ENCODE measurements around the gene KHDRBS1. TPM values are rescaled to one million over a fixed set of nuclear protein-coding genes. Genes with fewer than 3 reads are reported as not detected.

Gene KHDRBS1
- polyA plus RNA-seq, 10 donors, result 120 to 169 (median 138) TPM

Other genes starting within 250 kb of the KHDRBS1 start
- 10 to 100 TPM in 9 of 10 donors, 1 to 10 TPM in 1; 9.6 to 23.3 (median 14.0) TPM for gene ADGRB2, start 249.5 kb upstream of the KHDRBS1 start, polyA plus RNA-seq (ENCODE audit: insufficient read length in 10 of 10)
- under 1 TPM; 0.11 to 0.60 (median 0.30) TPM for gene SPOCD1, start 197.8 kb upstream of the KHDRBS1 start, polyA plus RNA-seq (ENCODE audit: insufficient read length in 10 of 10)
- 100 to 1,000 TPM; 189 to 256 (median 231) TPM for gene PTP4A2, start 75.5 kb upstream of the KHDRBS1 start, polyA plus RNA-seq (ENCODE audit: insufficient read length in 10 of 10)
- 10 to 100 TPM; 11.6 to 19.1 (median 13.2) TPM for gene TMEM39B, start 59.1 kb downstream of the KHDRBS1 start, polyA plus RNA-seq (ENCODE audit: insufficient read length in 10 of 10)
- gene KPNA6, start 94.2 kb downstream of the KHDRBS1 start, polyA plus RNA-seq (ENCODE audit: insufficient read length in 10 of 10), result 10 to 100 TPM; 20.4 to 35.1 (median 25.1) TPM
- 10 to 100 TPM; 27.8 to 44.4 (median 33.7) TPM for gene TXLNA, start 165.8 kb downstream of the KHDRBS1 start, polyA plus RNA-seq (ENCODE audit: insufficient read length in 10 of 10)
- 10 to 100 TPM; 28.8 to 60.1 (median 46.8) TPM for gene CCDC28B, start 186.7 kb downstream of the KHDRBS1 start, polyA plus RNA-seq (ENCODE audit: insufficient read length in 10 of 10)
- 1 to 10 TPM; 2.0 to 4.9 (median 3.1) TPM for gene IQCC, start 191.8 kb downstream of the KHDRBS1 start, polyA plus RNA-seq (ENCODE audit: insufficient read length in 10 of 10)
- gene DCDC2B, start 195.2 kb downstream of the KHDRBS1 start, polyA plus RNA-seq (ENCODE audit: insufficient read length in 10 of 10), result under 1 TPM; 0.19 to 0.94 (median 0.31) TPM
- gene TMEM234, start 208.5 kb downstream of the KHDRBS1 start, polyA plus RNA-seq (ENCODE audit: insufficient read length in 10 of 10), result 10 to 100 TPM in 4 of 10 donors, 1 to 10 TPM in 6; 8.0 to 16.0 (median 9.1) TPM
- 100 to 1,000 TPM; 146 to 185 (median 164) TPM for gene EIF3I, start 208.5 kb downstream of the KHDRBS1 start, polyA plus RNA-seq (ENCODE audit: insufficient read length in 10 of 10)
- 1 to 10 TPM; 2.1 to 6.7 (median 3.9) TPM for gene FAM167B, start 233.4 kb downstream of the KHDRBS1 start, polyA plus RNA-seq (ENCODE audit: insufficient read length in 10 of 10)
- 10 to 100 TPM in 1 of 10 donors, 1 to 10 TPM in 2, under 1 TPM in 7; 0.26 to 14.1 (median 0.74) TPM for gene LCK, start 237.4 kb downstream of the KHDRBS1 start, polyA plus RNA-seq (ENCODE audit: insufficient read length in 10 of 10)